ENCODE measurements around the gene EDARADD.

Gene EDARADD

GRCh38 chr1:236514703-236515442 is 120.8 kb downstream of the EDARADD start:
- DNase-seq (ENCODE audit: insufficient read length, low spot score) (no peak), FAIRE-seq (no peak)
- no peak for TF ChIP-seq POLR2A (IDR thresholded peaks at IDR 0.05; ENCODE audit: low read depth, low read length)

- TF ChIP-seq POLR2A (IDR thresholded peaks at IDR 0.05; ENCODE audit: low read depth, low read length): no peak
- DNase-seq (ENCODE audit: insufficient read length, low spot score) (no peak), FAIRE-seq (no peak)
Measured at GRCh38 chr1:236515443-236515958, 121.4 kb downstream of the EDARADD start.

DNA sequence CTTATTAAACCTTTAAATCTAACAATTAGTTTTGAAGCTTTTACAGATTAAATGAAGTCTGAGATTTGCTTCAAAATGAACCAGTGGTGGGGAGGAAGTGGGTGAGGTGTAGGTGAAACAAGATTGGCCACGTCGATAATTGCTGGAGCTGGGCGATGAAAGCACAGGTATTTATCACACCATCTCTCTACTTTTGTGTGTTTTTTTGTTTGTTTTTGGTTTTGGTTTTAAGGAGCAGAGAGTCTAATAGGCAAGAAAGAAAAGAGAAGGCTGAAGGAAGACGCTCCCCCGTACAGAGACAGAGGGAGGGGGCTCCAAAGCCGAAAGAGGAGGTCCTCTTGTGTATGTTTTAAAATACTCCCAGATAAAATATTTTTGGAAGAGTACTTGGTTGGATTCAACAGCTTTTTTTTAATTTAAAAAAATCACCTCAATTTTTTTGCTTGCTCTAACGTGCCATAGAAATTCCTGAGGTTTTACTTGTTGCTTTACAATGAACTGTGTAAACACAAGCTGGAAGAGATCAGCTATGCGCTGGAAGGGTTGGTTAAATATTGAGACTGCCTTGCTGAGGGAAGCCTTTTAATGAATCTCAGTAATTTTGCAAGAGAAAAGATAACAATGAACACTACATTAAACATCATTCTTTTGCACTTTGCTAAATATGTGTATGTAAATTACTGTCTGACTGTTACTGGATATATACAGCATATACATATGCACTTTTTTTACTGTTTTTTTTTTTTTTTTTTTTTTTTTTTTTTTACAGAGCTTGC is 123.0 kb downstream of the EDARADD start:
- TF ChIP-seq POLR2A (IDR thresholded peaks at IDR 0.05; ENCODE audit: low read depth, low read length): no peak
- no peak for DNase-seq (ENCODE audit: insufficient read length, low spot score)
- no peak for FAIRE-seq

DNA sequence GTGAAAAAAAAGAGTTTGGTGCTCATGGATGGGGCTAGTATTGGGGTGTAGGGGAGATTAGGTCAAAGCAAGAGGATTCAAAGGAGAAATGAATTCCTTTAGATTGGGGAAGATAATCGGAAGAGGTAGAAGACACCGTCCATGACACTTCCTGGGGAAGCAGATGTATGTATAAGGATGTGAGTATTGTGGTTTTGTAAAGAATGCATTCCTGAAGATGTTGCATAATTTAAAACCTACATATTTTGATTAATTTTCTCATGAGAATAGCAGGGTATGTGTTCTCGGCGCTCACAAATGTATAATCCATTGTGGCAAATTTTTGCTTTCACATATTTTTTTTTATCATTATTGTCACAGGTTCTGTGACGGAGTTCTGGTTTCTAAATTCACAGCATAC is 124.2 kb downstream of the EDARADD start:
- no peak for TF ChIP-seq POLR2A (IDR thresholded peaks at IDR 0.05; ENCODE audit: low read depth, low read length)
- FAIRE-seq (no peak), DNase-seq (ENCODE audit: insufficient read length, low spot score) (no peak)

- TF ChIP-seq POLR2A (IDR thresholded peaks at IDR 0.05; ENCODE audit: low read depth, low read length): no peak
- no peak for DNase-seq (ENCODE audit: insufficient read length, low spot score)
- no peak for FAIRE-seq
Measured at GRCh38 chr1:236520445-236521005, 126.4 kb downstream of the EDARADD start.

DNA sequence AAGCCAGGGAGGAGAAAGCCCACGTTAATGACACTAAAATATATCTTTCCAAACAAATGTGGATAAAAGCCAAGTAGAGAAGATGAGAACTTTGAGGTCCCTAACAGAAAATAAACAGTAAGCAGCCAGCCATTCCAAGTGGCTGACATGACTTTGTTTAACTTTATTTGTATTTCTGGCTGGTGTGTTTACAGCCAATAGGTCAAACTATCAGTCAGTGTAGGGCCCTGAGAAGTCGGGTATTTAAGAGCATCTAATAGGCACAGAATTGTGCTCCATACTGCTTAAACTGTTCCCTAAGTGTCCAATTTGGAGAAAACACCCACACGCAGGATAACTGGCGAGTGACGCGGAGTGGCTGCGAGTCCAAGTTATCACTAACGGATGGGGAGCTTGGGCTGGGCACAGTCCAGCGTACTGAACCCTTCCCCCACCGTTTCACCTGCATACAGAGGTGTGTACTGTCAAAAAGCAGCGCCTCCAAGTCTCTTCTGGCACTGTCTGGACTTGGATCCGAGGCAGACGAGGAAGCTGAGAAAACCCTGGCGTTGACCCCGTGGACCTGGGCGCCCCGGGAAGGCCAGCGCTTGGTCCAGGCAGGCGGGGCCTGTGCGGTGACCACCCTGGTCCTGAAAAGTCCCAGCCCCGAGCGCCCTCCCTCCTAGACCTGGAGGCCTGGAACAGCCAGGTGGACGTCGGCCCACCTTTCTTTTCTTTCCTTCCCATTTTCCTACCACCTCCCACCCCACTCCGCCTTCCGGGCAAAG is 129.0 kb downstream of the EDARADD start:
- TF ChIP-seq POLR2A (IDR thresholded peaks at IDR 0.05; ENCODE audit: low read depth, low read length): no peak
- FAIRE-seq (no peak), DNase-seq (ENCODE audit: insufficient read length, low spot score) (no peak)

- FAIRE-seq (no peak), DNase-seq (ENCODE audit: insufficient read length, low spot score) (peak; percentile 69)
- TF ChIP-seq POLR2A (IDR thresholded peaks at IDR 0.05; ENCODE audit: low read depth, low read length): peak; percentile 63; the same call in 1 of the 2 replicates
Measured at GRCh38 chr1:236523704-236524141, 129.6 kb downstream of the EDARADD start, which contains the start of gene LGALS8. Gene LGALS8 (plus strand): TSS chr1:236523982. CDS start chr1:236526071, 2,089 bp downstream.

DNA sequence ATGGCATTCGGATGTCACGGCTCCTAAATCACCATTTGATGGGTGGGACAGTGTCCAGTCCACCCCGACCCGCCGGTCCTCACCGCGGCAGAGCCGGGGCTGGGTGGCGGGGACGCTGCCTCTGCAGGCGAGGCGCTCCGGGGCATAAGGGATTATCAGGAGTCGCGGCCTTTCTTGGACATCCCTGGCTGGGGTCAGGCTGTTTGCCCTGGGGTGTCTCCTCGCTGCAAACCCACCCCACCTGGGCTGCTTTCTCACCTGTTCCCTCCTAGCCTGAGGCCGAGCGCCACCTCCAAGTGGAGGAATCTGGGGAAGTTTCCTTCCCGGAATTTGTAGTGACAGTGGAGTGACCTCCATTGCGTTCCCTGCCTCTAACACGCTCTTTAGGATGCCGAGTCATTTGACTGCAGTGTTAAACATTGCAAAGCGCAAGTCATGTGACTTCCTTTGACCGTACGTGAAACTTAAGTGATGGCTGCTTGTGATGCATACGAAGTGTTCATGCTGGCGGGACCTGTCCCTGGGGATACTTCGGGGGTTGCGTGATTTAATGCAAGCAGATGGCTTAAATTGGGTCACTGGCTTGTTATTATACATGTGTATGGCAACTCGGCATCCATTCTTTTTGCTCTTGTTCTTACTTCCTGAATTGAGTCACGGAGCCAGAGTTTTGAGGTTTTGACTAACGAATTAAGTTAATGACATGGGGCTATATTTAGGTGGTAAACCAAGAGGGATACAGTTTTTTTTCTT is 130.2 kb downstream of the EDARADD start:
- peak; percentile 49 for DNase-seq (ENCODE audit: insufficient read length, low spot score)
- peak; percentile 66 for TF ChIP-seq POLR2A (IDR thresholded peaks at IDR 0.05; ENCODE audit: low read depth, low read length)
- FAIRE-seq: peak; percentile 71

GRCh38 chr1:236524895-236525184 is 130.8 kb downstream of the EDARADD start:
- TF ChIP-seq POLR2A (IDR thresholded peaks at IDR 0.05; ENCODE audit: low read depth, low read length): no peak
- DNase-seq (ENCODE audit: insufficient read length, low spot score) (no peak), FAIRE-seq (no peak)

- TF ChIP-seq POLR2A (IDR thresholded peaks at IDR 0.05; ENCODE audit: low read depth, low read length): no peak
- DNase-seq (ENCODE audit: insufficient read length, low spot score): no peak
- FAIRE-seq: no peak
Measured at GRCh38 chr1:236526079-236526478, 132.0 kb downstream of the EDARADD start.

DNA sequence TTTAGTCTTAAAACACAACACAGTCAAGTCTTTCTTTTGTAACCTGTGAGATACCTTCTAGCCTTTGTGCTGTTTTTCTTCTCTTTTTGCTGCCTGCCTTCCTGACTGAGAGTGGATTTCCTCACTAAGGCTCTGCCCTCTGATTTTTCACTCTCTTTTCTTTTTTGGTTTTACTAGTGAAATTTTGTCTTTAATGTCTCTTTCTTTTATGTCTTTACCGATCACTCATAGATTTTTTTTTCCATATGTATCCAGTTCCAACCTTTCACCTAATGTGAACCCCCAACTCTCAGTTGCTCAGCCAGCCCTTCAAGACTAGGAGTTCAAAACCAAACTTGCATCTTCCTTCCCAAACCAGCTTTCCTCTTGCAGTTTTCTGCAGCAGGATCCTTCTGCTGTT is 136.2 kb downstream of the EDARADD start:
- FAIRE-seq: no peak
- TF ChIP-seq POLR2A (IDR thresholded peaks at IDR 0.05; ENCODE audit: low read depth, low read length): no peak
- DNase-seq (ENCODE audit: insufficient read length, low spot score): no peak

DNA sequence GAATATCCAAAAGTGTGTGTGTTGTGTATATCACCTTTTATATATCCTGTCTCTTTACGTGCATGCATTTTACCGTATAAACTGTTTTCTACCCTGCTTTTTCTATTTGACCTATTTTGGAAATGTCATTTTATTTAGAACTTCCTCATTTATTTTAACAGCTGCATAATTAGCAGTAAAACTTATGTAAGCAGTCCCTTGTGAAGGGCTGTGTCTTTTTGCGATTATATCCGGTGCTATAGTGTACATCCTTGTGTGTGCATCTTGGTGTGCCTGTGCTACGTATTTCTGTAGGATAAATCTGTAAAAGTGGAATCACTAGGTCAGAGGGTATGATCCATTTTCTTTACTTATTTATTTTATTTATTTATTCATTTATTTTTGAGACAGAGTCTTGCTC is 136.9 kb downstream of the EDARADD start:
- no peak for FAIRE-seq
- no peak for TF ChIP-seq POLR2A (IDR thresholded peaks at IDR 0.05; ENCODE audit: low read depth, low read length)
- no peak for DNase-seq (ENCODE audit: insufficient read length, low spot score)

GRCh38 chr1:236532850-236533249 is 138.8 kb downstream of the EDARADD start:
- DNase-seq (ENCODE audit: insufficient read length, low spot score) (no peak), FAIRE-seq (no peak)
- TF ChIP-seq POLR2A (IDR thresholded peaks at IDR 0.05; ENCODE audit: low read depth, low read length): no peak

Data from H54 (cell line).